H1 (cell line): ENCODE measurements around the gene SKP1. TPM values are rescaled to one million over a fixed set of nuclear protein-coding genes. Genes with fewer than 3 reads are reported as not detected.

Source experiments
- CTBP2 ChIP-seq: IDR thresholded peaks from 2 replicates; pipeline ENCODE4 v1.7.0; 2011; ENCODE audit warnings: borderline replicate concordance, mild to moderate bottlenecking, moderate library complexity, mixed read lengths, low read length; ENCODE audit not compliant: insufficient read depth, insufficient read length
- HDAC2 ChIP-seq, 2 experiments: fragments of 300-600 bp in 1 of 2; sonication (generic) in 1 of 2; IDR thresholded peaks; 2 replicates each; pipeline ENCODE4 v1.6.1; 2011 to 2012; ENCODE audit warnings: low read depth in 2 of 2, low read length in 2 of 2, mild to moderate bottlenecking in 2 of 2, moderate library complexity in 2 of 2, borderline replicate concordance in 1 of 2, inconsistent platforms in 1 of 2
- RFX5 ChIP-seq: IDR thresholded peaks from 2 replicates; pipeline ENCODE4 v1.6.1; 2011; ENCODE audit warnings: low read depth, low read length, improper control_type of control experiment, borderline replicate concordance
- SIRT6 ChIP-seq: IDR thresholded peaks from one replicate; pipeline ENCODE4 v1.7.1; 2012; ENCODE audit warnings: low read length, inconsistent platforms
- ZNF274 ChIP-seq: IDR thresholded peaks from 2 replicates; pipeline ENCODE4 v1.7.0; 2012; ENCODE audit warnings: low read length, borderline replicate concordance; ENCODE audit errors: extremely low read depth
- polyA plus RNA-seq, 7 experiments: library from polyadenylated mRNA; depleted of rRNA in 3 of 7; stranded (reverse) in 5 of 7; unstranded in 2 of 7; fragments of >200 nt in 5 of 7; fragments of 200-250 nt in 2 of 7; gene quantifications; 1 replicate in 5 of 7; 2 replicates in 1 of 7; 4 replicates in 1 of 7; pipeline versions ENCODE4 v1.2.1 to v1.2.3, GENCODE V29; 2011 to 2013; ENCODE audit warnings: missing spikeins in 2 of 7, mixed read lengths in 2 of 7
- total RNA-seq: library from RNA; stranded (reverse); fragmentation: NEBNext Ultra II Directional; extraction: Animal tissue kit (Norgen Biotek cat#: 25700); gene quantifications from 2 replicates; pipeline ENCODE4 v1.2.1, GENCODE V29; 2021

Gene SKP1
- total and polyA plus RNA-seq, 2 of the 8 experiments (the other 6 are each of a cell fraction or from before 2014, with no cell fraction given) = 163 to 332 TPM

GRCh38 chr5:134183481-134183880, 6.7 kb upstream of the SKP1 start (continued):
- TF ChIP-seq RFX5 (no peak), CTBP2 (no peak), SIRT6 (no peak), HDAC2 (IDR thresholded peaks at IDR 0.05; ENCODE audit: borderline replicate concordance in 1 of 2, low read depth in 2 of 2, low read length in 2 of 2) (no peak), ZNF274 (no peak)
- TF ChIP-seq, all 59 proteins: peak for 0
